ENCODE results near the gene DUSP6. TPM values are rescaled to one million over a fixed set of nuclear protein-coding genes. Genes with fewer than 3 reads are reported as not detected.

DUSP6 gene
- total and polyA plus RNA-seq, 2 of the 13 experiments (the other 11 are each of a cell fraction or from before 2014, with no cell fraction given) = 40.9 to 161 TPM

GRCh38 chr12:89376202-89376529 lies 23.9 kb upstream of the DUSP6 start:
- H2AFZ ChIP-seq (ENCODE audit: low read length) = no peak overlapping the region
- intact Hi-C loops (cut with micrococcal nuclease; ENCODE audit: unreplicated experiment) (loop anchor here (5.0 kb wide), 1 partner anchor 151 kb away; the partner anchor contains the start of gene POC1B), in situ Hi-C loops (cut with HindIII; ENCODE audit: extremely low pct_ligation_motif_present, low pct_unique_long_range_greater_than_20kb) (no loop called here)
- H3K36me3 ChIP-seq (replicated peaks in 1 of 2; ENCODE audit: control insufficient read depth in 1 of 2, insufficient read depth in 2 of 2, low read length in 2 of 2) = no peaks in the 10 kb centered on the region
- peaks cover 99% of the 10 kb centered on the region for H3K4me1 ChIP-seq (ENCODE audit: insufficient read depth, low read length)
- no peak for ATAC-seq
- peak overlapping the region; percentile 54 for H3K4me2 ChIP-seq (ENCODE audit: low read depth, low read length)
- CTCF ChIA-PET (ENCODE audit: low intra/inter-chr PET ratio, low total read pairs) = no interaction called here
- POLR2A ChIA-PET = interaction anchor here (0.9 to 17.8 kb wide), 5 partner anchors 8 to 30 kb away, joined by 3 to 430 read pairs (median 13); partner anchors contain the start of gene DUSP6
- H4K20me1 ChIP-seq (ENCODE audit: insufficient read depth, low read length) = no peaks in the 10 kb centered on the region
- 48% methylated on average over 1 of the region's 1 CpG for WGBS (ENCODE audit: low lambda C conversion rate)
- peak overlapping the region; percentile 71 for H3K27ac ChIP-seq (ENCODE audit: extremely low read length, insufficient read depth, low read length)
- no TSS peak for BruUV-seq (replicated peaks)
- no peak for DNase-seq (ENCODE audit: low spot score)
- no peak for TF ChIP-seq MTF1 (CRISPR knock-in tag; IDR thresholded peaks at IDR 0.05)
- TF ChIP-seq ZNF34 (CRISPR knock-in tag; IDR thresholded peaks at IDR 0.05; ENCODE audit: borderline replicate concordance) = no peak
- TF ChIP-seq SAFB2 (CRISPR knock-in tag; IDR thresholded peaks at IDR 0.05; ENCODE audit: borderline replicate concordance, low read depth) = no peak
- TF ChIP-seq CREB1 (IDR thresholded peaks at IDR 0.05) = 0 out of 2 replicates have a peak, but pooled peaks have one; percentile 3
- no peak for TF ChIP-seq CREB1 (CRISPR knock-in tag; IDR thresholded peaks at IDR 0.05)
- no peak for TF ChIP-seq ZNF790 (CRISPR knock-in tag; IDR thresholded peaks at IDR 0.05; ENCODE audit: borderline replicate concordance)
- TF ChIP-seq ZSCAN30 (CRISPR knock-in tag; IDR thresholded peaks at IDR 0.05) = no peak
- no peak for TF ChIP-seq ZKSCAN5 (CRISPR knock-in tag; IDR thresholded peaks at IDR 0.05)
- H3K27me3 ChIP-seq (ENCODE audit: control insufficient read depth in 1 of 2, insufficient read depth in 2 of 2, low read length in 2 of 2) = no peaks in the 10 kb centered on the region
- peak overlapping the region; percentile 20; the same call in 1 of the 2 replicates for H3K9ac ChIP-seq (ENCODE audit: insufficient read depth, low read depth, low read length)
- no peaks in the 10 kb centered on the region for H3K79me2 ChIP-seq (ENCODE audit: insufficient read depth, low read length)
- FAIRE-seq = no peak
- H3K4me3 ChIP-seq (replicated peaks in 1 of 3; ENCODE audit: insufficient read depth in 1 of 3, low read depth in 2 of 3, low read length in 3 of 3) = no peak overlapping the region
- no peaks in the 10 kb centered on the region for H3K9me3 ChIP-seq (ENCODE audit: low read length)

GRCh38 chr12:89373763-89374572 lies 21.7 kb upstream of the DUSP6 start:
- Histone ChIP-seq H3K27ac (ENCODE audit: extremely low read length, insufficient read depth, low read length) (no peak overlapping the region), H3K4me1 (ENCODE audit: insufficient read depth, low read length) (peaks cover 87% of the 10 kb centered on the region), H4K20me1 (ENCODE audit: insufficient read depth, low read length) (no peaks in the 10 kb centered on the region), H3K27me3 (ENCODE audit: control insufficient read depth in 1 of 2, insufficient read depth in 2 of 2, low read length in 2 of 2) (no peaks in the 10 kb centered on the region), H3K9ac (ENCODE audit: insufficient read depth, low read depth, low read length) (no peak overlapping the region), H3K9me3 (ENCODE audit: low read length) (no peaks in the 10 kb centered on the region), H2AFZ (ENCODE audit: low read length) (no peak overlapping the region), H3K4me2 (ENCODE audit: low read depth, low read length) (no peak overlapping the region), H3K4me3 (replicated peaks in 1 of 3; ENCODE audit: insufficient read depth in 1 of 3, low read depth in 2 of 3, low read length in 3 of 3) (no peak overlapping the region), H3K79me2 (ENCODE audit: insufficient read depth, low read length) (no peaks in the 10 kb centered on the region), H3K36me3 (replicated peaks in 1 of 2; ENCODE audit: control insufficient read depth in 1 of 2, insufficient read depth in 2 of 2, low read length in 2 of 2) (no peaks in the 10 kb centered on the region)
- ChIA-PET CTCF (ENCODE audit: low intra/inter-chr PET ratio, low total read pairs) (no interaction called here), POLR2A (interaction anchor here (17.8 kb wide), 1 partner anchor 18 kb away, joined by 430 read pairs; the partner anchor contains the start of gene DUSP6)
- no peak for ATAC-seq
- in situ Hi-C loops (cut with HindIII; ENCODE audit: extremely low pct_ligation_motif_present, low pct_unique_long_range_greater_than_20kb) (no loop called here), intact Hi-C loops (cut with micrococcal nuclease; ENCODE audit: unreplicated experiment) (loop anchor here (2.0 kb wide), 1 partner anchor 19 kb away; no protein-coding TSS in a partner anchor)
- WGBS (ENCODE audit: low lambda C conversion rate) = 75% methylated on average over 2 of the region's 2 CpGs
- no peak for FAIRE-seq
- DNase-seq (ENCODE audit: low spot score) = no peak
- BruUV-seq (replicated peaks) = no TSS peak
- TF ChIP-seq ZNF180 (CRISPR knock-in tag; IDR thresholded peaks at IDR 0.05; ENCODE audit: borderline replicate concordance, low read depth) = no peak
- peak; percentile 61; the same call in 1 of the 2 replicates for TF ChIP-seq RARA (CRISPR knock-in tag; IDR thresholded peaks at IDR 0.05)
- TF ChIP-seq HMG20B (CRISPR knock-in tag; conservative IDR thresholded peaks at IDR 0.05) = no peak
- TF ChIP-seq GATAD1 (CRISPR knock-in tag; IDR thresholded peaks at IDR 0.05) = no peak
- TF ChIP-seq FOSL2 (CRISPR knock-in tag; IDR thresholded peaks at IDR 0.05) = peak; percentile 56
- TF ChIP-seq RXRB (CRISPR knock-in tag; IDR thresholded peaks at IDR 0.05; ENCODE audit: borderline replicate concordance) = peak; percentile 34; the same call in 1 of the 2 replicates
- 0 out of 2 replicates have a peak, but pooled peaks have one; percentile 10 for TF ChIP-seq NR2F6 (IDR thresholded peaks at IDR 0.05)
- TF ChIP-seq NR2F6 (CRISPR knock-in tag; IDR thresholded peaks at IDR 0.05) = no peak
- TF ChIP-seq ARID5B (CRISPR knock-in tag; IDR thresholded peaks at IDR 0.05) = peak; percentile 55
